GM23338 (cell line): ENCODE data around the gene ATG4C. TPM values are rescaled to one million over a fixed set of nuclear protein-coding genes. Genes with fewer than 3 reads are reported as not detected.
"Not testable (repeated sequence)": the region's sequence is repeated elsewhere in the genome, so short reads cannot be mapped to it uniquely, and the experiment has no call there.

Source experiments
- ATAC-seq: fragments of 200-7000 bp; cut with Tn5 transposase; 3 replicates; pipeline ENCODE4 v1.9.1; 2020
- DNase-seq: peaks from one replicate; pipeline ENCODE4 v3.0.0-alpha.2; 2015; ENCODE audit warnings: low spot score
- H2AFZ ChIP-seq: fragments of 200-600 bp; sonication (generic); 2 replicates; pipeline ENCODE4 v1.8.0; 2016; ENCODE audit warnings: antibody characterized with exemption, mild to moderate bottlenecking, moderate library complexity
- H3F3A ChIP-seq: fragments of 200-600 bp; sonication (generic); replicated peaks from 2 replicates; pipeline ENCODE4 v1.8.0; 2017; ENCODE audit warnings: antibody characterized with exemption, mixed run types, low read depth
- H3K27ac ChIP-seq: fragments of 200-600 bp; sonication (generic); 2 replicates; pipeline ENCODE4 v1.6.1; 2016; ENCODE audit warnings: low read depth
- H3K27me3 ChIP-seq: fragments of 200-600 bp; sonication (generic); 2 replicates; pipeline ENCODE4 v1.8.0; 2016; ENCODE audit warnings: mild to moderate bottlenecking, mixed run types, moderate library complexity; ENCODE audit not compliant: insufficient read depth
- H3K36me3 ChIP-seq: fragments of 200-600 bp; sonication (generic); 2 replicates; pipeline ENCODE4 v1.8.0; 2016; ENCODE audit warnings: mild to moderate bottlenecking; ENCODE audit not compliant: insufficient read depth
- H3K4me1 ChIP-seq: fragments of 200-600 bp; sonication (generic); 2 replicates; pipeline ENCODE4 v1.8.0; 2016; ENCODE audit warnings: mild to moderate bottlenecking, moderate library complexity; ENCODE audit not compliant: insufficient read depth
- H3K4me2 ChIP-seq: fragments of 200-600 bp; sonication (generic); 2 replicates; pipeline ENCODE4 v1.7.1; 2017; ENCODE audit warnings: mixed run types
- H3K4me3 ChIP-seq: fragments of 200-600 bp; sonication (generic); 2 replicates; pipeline ENCODE4 v1.6.1; 2016; ENCODE audit warnings: mixed run types
- H3K79me2 ChIP-seq: fragments of 200-600 bp; sonication (generic); replicated peaks from 2 replicates; pipeline ENCODE4 v1.8.0; 2017; ENCODE audit warnings: mild to moderate bottlenecking; ENCODE audit not compliant: insufficient read depth
- H3K9me2 ChIP-seq: fragments of 200-600 bp; sonication (generic); 2 replicates; pipeline ENCODE4 v1.8.0; 2017; ENCODE audit not compliant: insufficient read depth
- H4K20me1 ChIP-seq: fragments of 200-600 bp; sonication (generic); replicated peaks from 2 replicates; pipeline ENCODE4 v1.8.0; 2017; ENCODE audit warnings: mild to moderate bottlenecking; ENCODE audit not compliant: insufficient read depth
- H3K27ac Mint-ChIP-seq: 2 replicates; pipeline ENCODE4 v1.8.0; 2020; ENCODE audit warnings: inconsistent platforms, mild to moderate bottlenecking, moderate library complexity, mixed read lengths
- H3K27me3 Mint-ChIP-seq: 3 replicates; pipeline ENCODE4 v1.8.0; 2022; ENCODE audit warnings: low read depth, mild to moderate bottlenecking, moderate library complexity, mixed read lengths, inconsistent platforms; ENCODE audit not compliant: insufficient read depth, poor library complexity
- H3K36me3 Mint-ChIP-seq: 3 replicates; pipeline ENCODE4 v1.8.0; 2021; ENCODE audit warnings: low read depth, mild to moderate bottlenecking, inconsistent platforms, moderate library complexity, mixed read lengths
- H3K4me1 Mint-ChIP-seq: 3 replicates; pipeline ENCODE4 v1.8.0; 2020; ENCODE audit warnings: mild to moderate bottlenecking, inconsistent platforms, mixed read lengths
- H3K4me3 Mint-ChIP-seq: 3 replicates; pipeline ENCODE4 v1.8.0; 2021; ENCODE audit warnings: moderate library complexity, mild to moderate bottlenecking, inconsistent platforms, mixed read lengths
- H3K9me3 Mint-ChIP-seq: 3 replicates; pipeline ENCODE4 v1.8.0; 2020; ENCODE audit warnings: moderate library complexity, mild to moderate bottlenecking, inconsistent platforms, mixed read lengths
- CREB1 ChIP-seq: fragments of 250-450 bp; sonication (Bioruptor Pico); IDR thresholded peaks from 2 replicates; pipeline ENCODE4 v1.5.0; 2020; ENCODE audit warnings: low read depth, mild to moderate bottlenecking, moderate library complexity
- ETS1 ChIP-seq: IDR thresholded peaks from 2 replicates; pipeline ENCODE4 v1.6.1; 2016; ENCODE audit warnings: antibody characterized with exemption
- EZH2 ChIP-seq: fragments of 200-600 bp; sonication (generic); IDR thresholded peaks from one replicate; pipeline ENCODE4 v1.8.0; 2017; ENCODE audit warnings: antibody characterized with exemption, mild to moderate bottlenecking, low read depth; ENCODE audit not compliant: unreplicated experiment
- POLR2AphosphoS5 ChIP-seq: IDR thresholded peaks from 2 replicates; pipeline ENCODE4 v1.6.1; 2016; ENCODE audit warnings: antibody characterized with exemption, low read depth
- REST ChIP-seq: IDR thresholded peaks from one replicate; pipeline ENCODE4 v1.6.1; 2018; ENCODE audit warnings: antibody characterized with exemption; ENCODE audit not compliant: unreplicated experiment
- STAT1 ChIP-seq: IDR thresholded peaks from one replicate; pipeline ENCODE4 v1.6.1; 2016; ENCODE audit warnings: antibody characterized with exemption; ENCODE audit not compliant: unreplicated experiment
- ZNF462 ChIP-seq: fragments of 250-450 bp; sonication (Bioruptor Pico); IDR thresholded peaks from 2 replicates; pipeline ENCODE4 v1.5.0; 2020; ENCODE audit warnings: mild to moderate bottlenecking, moderate library complexity
- polyA plus RNA-seq: library from polyadenylated mRNA; unstranded; fragments of >200 nt; fragmentation: Nextera tagmentation; extraction: Ambion mirVana; gene quantifications from 2 replicates; pipeline ENCODE4 v1.2.1, GENCODE V29; 2016
- total RNA-seq: library from RNA; depleted of rRNA; stranded (reverse); fragments of >200 nt; shearing (Covaris generic); gene quantifications from 2 replicates; pipeline ENCODE4 v1.2.3, GENCODE V29; 2014

Gene ATG4C
- total and polyA plus RNA-seq, 2 experiments from 2014 or later: 15.7 to 18.6 TPM

GRCh38 chr1:62753031-62753965 is 30.6 kb upstream of the ATG4C start:
- Histone ChIP-seq H3K4me3 (no peak overlapping the region), H3K79me2 (no peaks in the 10 kb centered on the region), H2AFZ (no peak overlapping the region), H3K9me2 (peaks cover 8% of the 10 kb centered on the region; the same call in 1 of the 2 replicates), H3F3A (0 out of 2 replicates have a peak, but pooled peaks cover 12% of the 10 kb centered on the region), H3K4me1 (peaks cover 27% of the 10 kb centered on the region), H4K20me1 (no peaks in the 10 kb centered on the region), H3K4me2 (no peak overlapping the region), H3K36me3 (no peaks in the 10 kb centered on the region), H3K27me3 (peaks cover 3% of the 10 kb centered on the region; the same call in 1 of the 2 replicates), H3K27ac (no peak overlapping the region)
- peaks cover 14% of the 10 kb centered on the region for H3K27me3 Mint-ChIP-seq
- peaks cover 39% of the 10 kb centered on the region for H3K36me3 Mint-ChIP-seq
- TF ChIP-seq ETS1 (no peak), EZH2 (no peak), CREB1 (CRISPR knock-in tag) (no peak), POLR2AphosphoS5 (no peak), STAT1 (no peak), REST (no peak), ZNF462 (CRISPR knock-in tag) (no peak)
- peaks cover 27% of the 10 kb centered on the region for H3K4me1 Mint-ChIP-seq
- H3K27ac Mint-ChIP-seq: no peak overlapping the region
- no peak for DNase-seq
- H3K4me3 Mint-ChIP-seq: no peak overlapping the region
- H3K9me3 Mint-ChIP-seq: peaks cover 31% of the 10 kb centered on the region
- no peak for ATAC-seq

GRCh38 chr1:62754938-62755337 is 29.0 kb upstream of the ATG4C start:
- H3K27ac Mint-ChIP-seq, H3K36me3 ChIP-seq, H3K9me2 ChIP-seq, H3K27me3 ChIP-seq, H4K20me1 ChIP-seq, H3K79me2 ChIP-seq, ATAC-seq: not testable (repeated sequence)
- peak overlapping the region; percentile 60 for H3K4me3 Mint-ChIP-seq
- 0 out of 2 replicates have a peak, but pooled peaks cover 12% of the 10 kb centered on the region for H3F3A ChIP-seq
- DNase-seq: peak; percentile 45
- peaks cover 27% of the 10 kb centered on the region for H3K4me1 ChIP-seq
- 0 out of 2 replicates have a peak overlapping the region, but pooled peaks have one; percentile 50 for H3K27ac ChIP-seq
- H3K36me3 Mint-ChIP-seq: peaks cover 45% of the 10 kb centered on the region
- peak overlapping the region; percentile 45 for H3K4me3 ChIP-seq
- H2AFZ ChIP-seq: peak overlapping the region; percentile 88
- peaks cover 38% of the 10 kb centered on the region for H3K9me3 Mint-ChIP-seq
- H3K4me1 Mint-ChIP-seq: peaks cover 32% of the 10 kb centered on the region
- peaks cover 14% of the 10 kb centered on the region for H3K27me3 Mint-ChIP-seq
- H3K4me2 ChIP-seq: peak overlapping the region; percentile 70
